ENCODE results near the gene TMEM63A. TPM values are rescaled to one million over a fixed set of nuclear protein-coding genes. Genes with fewer than 3 reads are reported as not detected.

Gene TMEM63A
- total and polyA plus RNA-seq, 10 of the 15 experiments (the other 5 are each of a cell fraction or from before 2014, with no cell fraction given) = 1.3 to 33.5 (median 15.2) TPM

GRCh38 chr1:225888898-225889601 is 6.9 kb upstream of the TMEM63A start, which contains the start of gene LEFTY1:
TSS of gene LEFTY1 (minus strand) at chr1:225889146. CDS start at chr1:225889066, 80 bp downstream.
- H3K36me3 ChIP-seq (ENCODE audit: control insufficient read depth in 2 of 2, insufficient read depth in 2 of 2, low read length in 1 of 2) = no peaks in the 10 kb centered on the region
- 51% methylated on average over 11 of the region's 11 CpGs for WGBS (ENCODE audit: insufficient coverage, insufficient replicate concordance, low lambda C conversion rate, missing lambda C conversion rate)
- FAIRE-seq (no peak), DNase-seq (ENCODE audit: low read depth, low spot score) (no peak), ATAC-seq (peak; percentile 26; the same call in 2 of the 3 replicates)
- H3K4me3 ChIP-seq = no peak within 1 kb of the TSS
- no peak within 1 kb of the TSS for H2AFZ ChIP-seq (ENCODE audit: control insufficient read depth, low read depth, low read length)
- intact Hi-C loops (cut with micrococcal nuclease; ENCODE audit: unreplicated experiment) = no loop called here
- SMC1A ChIA-PET (ENCODE audit: uncharacterized antibody, unreplicated experiment) = interaction anchor here (1.0 kb wide), 1 partner anchor 8 kb away, joined by 3 read pairs; no protein-coding TSS in a partner anchor
- CTCF ChIA-PET = no interaction called here
- no peaks in the 10 kb centered on the region for H3K79me2 ChIP-seq (ENCODE audit: control insufficient read depth, insufficient read depth, low read length)
- POLR2A ChIA-PET = interaction anchor here (1.2 kb wide), 1 partner anchor 10 kb away, joined by 3 read pairs; no protein-coding TSS in a partner anchor
- TF ChIP-seq STAT1 (conservative IDR thresholded peaks at IDR 0.05) (no peak), TCF12 (IDR thresholded peaks at IDR 0.05; ENCODE audit: low read depth, low read length) (no peak)
- no peaks in the 10 kb centered on the region for H4K20me1 ChIP-seq (ENCODE audit: control insufficient read depth, insufficient read depth)
- RAD21 ChIA-PET (ENCODE audit: unreplicated experiment) = interaction anchor here (1.0 kb wide), 1 partner anchor 112 kb away, joined by 3 read pairs; the partner anchor contains the start of gene SRP9
- no peak within 1 kb of the TSS for H3K27ac ChIP-seq (ENCODE audit: control insufficient read depth, insufficient read depth)
- no peak within 1 kb of the TSS for H3K9ac ChIP-seq (ENCODE audit: control insufficient read depth, insufficient read depth, low read length)
- H3K4me1 ChIP-seq (ENCODE audit: control insufficient read depth, insufficient read depth, low read length) = no peaks in the 10 kb centered on the region
- in situ Hi-C loops (cut with MboI) = no loop called here
- H3K9me3 ChIP-seq (replicated peaks; ENCODE audit: control insufficient read depth, insufficient read depth, low read length) = no peaks in the 10 kb centered on the region
- BruUV-seq (replicated peaks) = no TSS peak
- H3K27me3 ChIP-seq (replicated peaks in 1 of 2; ENCODE audit: control insufficient read depth in 2 of 2, insufficient read depth in 2 of 2, low read length in 1 of 2) = no peaks in the 10 kb centered on the region
- H3K4me2 ChIP-seq (ENCODE audit: control insufficient read depth, insufficient read depth) = no peak within 1 kb of the TSS

GRCh38 chr1:225888289-225888897 is 6.2 kb upstream of the TMEM63A start:
- H3K9me3 ChIP-seq (replicated peaks; ENCODE audit: control insufficient read depth, insufficient read depth, low read length) = no peaks in the 10 kb centered on the region
- no peak for TF ChIP-seq MTA3 (IDR thresholded peaks at IDR 0.05; ENCODE audit: borderline replicate concordance, low read length)
- TF ChIP-seq TCF12 (IDR thresholded peaks at IDR 0.05; ENCODE audit: low read depth, low read length) = no peak
- TF ChIP-seq CHD2 (IDR thresholded peaks at IDR 0.05; ENCODE audit: borderline replicate concordance, low read depth, low read length) = no peak
- TF ChIP-seq, protein P1, sequence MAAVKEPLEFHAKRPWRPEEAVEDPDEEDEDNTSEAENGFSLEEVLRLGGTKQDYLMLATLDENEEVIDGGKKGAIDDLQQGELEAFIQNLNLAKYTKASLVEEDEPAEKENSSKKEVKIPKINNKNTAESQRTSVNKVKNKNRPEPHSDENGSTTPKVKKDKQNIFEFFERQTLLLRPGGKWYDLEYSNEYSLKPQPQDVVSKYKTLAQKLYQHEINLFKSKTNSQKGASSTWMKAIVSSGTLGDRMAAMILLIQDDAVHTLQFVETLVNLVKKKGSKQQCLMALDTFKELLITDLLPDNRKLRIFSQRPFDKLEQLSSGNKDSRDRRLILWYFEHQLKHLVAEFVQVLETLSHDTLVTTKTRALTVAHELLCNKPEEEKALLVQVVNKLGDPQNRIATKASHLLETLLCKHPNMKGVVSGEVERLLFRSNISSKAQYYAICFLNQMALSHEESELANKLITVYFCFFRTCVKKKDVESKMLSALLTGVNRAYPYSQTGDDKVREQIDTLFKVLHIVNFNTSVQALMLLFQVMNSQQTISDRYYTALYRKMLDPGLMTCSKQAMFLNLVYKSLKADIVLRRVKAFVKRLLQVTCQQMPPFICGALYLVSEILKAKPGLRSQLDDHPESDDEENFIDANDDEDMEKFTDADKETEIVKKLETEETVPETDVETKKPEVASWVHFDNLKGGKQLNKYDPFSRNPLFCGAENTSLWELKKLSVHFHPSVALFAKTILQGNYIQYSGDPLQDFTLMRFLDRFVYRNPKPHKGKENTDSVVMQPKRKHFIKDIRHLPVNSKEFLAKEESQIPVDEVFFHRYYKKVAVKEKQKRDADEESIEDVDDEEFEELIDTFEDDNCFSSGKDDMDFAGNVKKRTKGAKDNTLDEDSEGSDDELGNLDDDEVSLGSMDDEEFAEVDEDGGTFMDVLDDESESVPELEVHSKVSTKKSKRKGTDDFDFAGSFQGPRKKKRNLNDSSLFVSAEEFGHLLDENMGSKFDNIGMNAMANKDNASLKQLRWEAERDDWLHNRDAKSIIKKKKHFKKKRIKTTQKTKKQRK (IDR thresholded peaks at IDR 0.05; ENCODE audit: low read depth, low read length) = no peak
- no peak for TF ChIP-seq SREBF2 (IDR thresholded peaks at IDR 0.05; ENCODE audit: low read length)
- TF ChIP-seq ZBED1 (IDR thresholded peaks at IDR 0.05; ENCODE audit: borderline replicate concordance) = no peak
- no peak for TF ChIP-seq ZNF24 (IDR thresholded peaks at IDR 0.05)
- ATAC-seq (no peak), DNase-seq (ENCODE audit: low read depth, low spot score) (no peak), FAIRE-seq (no peak)
- ChIA-PET RAD21 (ENCODE audit: unreplicated experiment) (interaction anchor here (1.0 kb wide), 1 partner anchor 111 kb away, joined by 3 read pairs; the partner anchor contains the start of gene SRP9), CTCF (no interaction called here), POLR2A (no interaction called here), SMC1A (ENCODE audit: uncharacterized antibody, unreplicated experiment) (no interaction called here)
- no peak overlapping the region for H3K9ac ChIP-seq (ENCODE audit: control insufficient read depth, insufficient read depth, low read length)
- 53% methylated on average over 17 of the region's 18 CpGs for WGBS (ENCODE audit: insufficient coverage, insufficient replicate concordance, low lambda C conversion rate, missing lambda C conversion rate)
- in situ Hi-C loops (cut with MboI) = no loop called here
- H3K27ac ChIP-seq (ENCODE audit: control insufficient read depth, insufficient read depth) = no peak overlapping the region
- H3K4me3 ChIP-seq = no peak overlapping the region
- no peaks in the 10 kb centered on the region for H4K20me1 ChIP-seq (ENCODE audit: control insufficient read depth, insufficient read depth)
- no peaks in the 10 kb centered on the region for H3K36me3 ChIP-seq (ENCODE audit: control insufficient read depth in 2 of 2, insufficient read depth in 2 of 2, low read length in 1 of 2)
- intact Hi-C loops (cut with micrococcal nuclease; ENCODE audit: unreplicated experiment) = no loop called here
- H3K79me2 ChIP-seq (ENCODE audit: control insufficient read depth, insufficient read depth, low read length) = no peaks in the 10 kb centered on the region
- no peaks in the 10 kb centered on the region for H3K27me3 ChIP-seq (replicated peaks in 1 of 2; ENCODE audit: control insufficient read depth in 2 of 2, insufficient read depth in 2 of 2, low read length in 1 of 2)
- no TSS peak for BruUV-seq (replicated peaks)
- H3K4me1 ChIP-seq (ENCODE audit: control insufficient read depth, insufficient read depth, low read length) = 0 out of 2 replicates have a peak, but pooled peaks cover 3% of the 10 kb centered on the region
- no peak overlapping the region for H2AFZ ChIP-seq (ENCODE audit: control insufficient read depth, low read depth, low read length)
- H3K4me2 ChIP-seq (ENCODE audit: control insufficient read depth, insufficient read depth) = no peak overlapping the region
